Esophagus squamous epithelium (tissue), 4 donors: ENCODE measurements around the gene NCOR1.

Experiments used
- CTCF ChIP-seq, 6 experiments: fragments of 450-650 bp in 4 of 6; fragments of 200-600 bp in 2 of 6; sonication (generic) in 2 of 6; IDR thresholded peaks; one replicate each; pipeline ENCODE4 v1.5.1; 2016 to 2019; ENCODE audit warnings: antibody characterized with exemption in 6 of 6, mild to moderate bottlenecking in 4 of 6, moderate library complexity in 4 of 6
- POLR2A ChIP-seq, 4 donors: fragments of 450-650 bp; IDR thresholded peaks; one replicate each; pipeline ENCODE4 v1.6.1; 2017; ENCODE audit warnings: antibody characterized with exemption in 4 of 4, mild to moderate bottlenecking in 4 of 4, moderate library complexity in 3 of 4

GRCh38 chr17:16027708-16028584, 187.4 kb downstream of the NCOR1 start:
- TF ChIP-seq POLR2A (IDR thresholded peaks at IDR 0.05) (no peak), CTCF (IDR thresholded peaks at IDR 0.05) (peak in 1 of 6 experiments; percentile 34)
